K562 (cell line): Measurements from ENCODE around the gene FAM81B. TPM values are rescaled to one million over a fixed set of nuclear protein-coding genes. Genes with fewer than 3 reads are reported as not detected.

Experiments
- ATAC-seq: fragments of 200-7000 bp; cut with Tn5 transposase; 3 replicates; pipeline ENCODE4 v1.9.1; 2020; ENCODE audit warnings: moderate library complexity
- BruUV-seq: library from RNA; stranded (reverse); fragments of 400-500 nt; replicated peaks from 2 replicates; lab custom pipeline; 2021; lab: Mats Ljungman, UMichigan
- CTCF ChIA-PET: fragments of 300-600 bp; formaldehyde crosslinking; extraction: SDS; loops from one replicate; lab custom pipeline; 2021; ENCODE audit warnings: low intra/inter-chr PET ratio; lab: Yijun Ruan, JAX
- POLR2A ChIA-PET: fragments of 300-600, 350-650 bp; sonication (Branson Sonifier 250); formaldehyde crosslinking; extraction: SDS; loops from one replicate; lab custom pipeline; 2021; ENCODE audit warnings: antibody characterized with exemption, inconsistent platforms; lab: Yijun Ruan, JAX
- DNase-seq, 4 experiments: peaks; one replicate each; pipeline versions ENCODE4 v3.0.0 to v3.0.0-alpha.2; 2011 to 2018; ENCODE audit warnings: low spot score in 3 of 4, mixed read lengths in 3 of 4; ENCODE audit errors: extremely low read depth in 1 of 4
- FAIRE-seq: peaks from 2 replicates; lab custom pipeline; 2011; peaks lifted over from hg19 to GRCh38; lab: Jason Lieb, UNC
- H2AFZ ChIP-seq: 2 replicates; pipeline ENCODE4 v1.6.0; 2011; ENCODE audit warnings: low read depth, low read length, control low read depth, inconsistent platforms
- H3K27ac ChIP-seq: fragments of 200-600 bp; 3 replicates; pipeline ENCODE4 v1.8.0; 2011; ENCODE audit warnings: low read depth, mild to moderate bottlenecking, control low read depth, inconsistent platforms, low read length, moderate library complexity, mixed read lengths; ENCODE audit errors: extremely low read depth
- H3K27me3 ChIP-seq, 2 experiments: fragments of 300-600 bp in 1 of 2; 2 replicates in 1 of 2; 3 replicates in 1 of 2; pipeline versions ENCODE4 v1.6.0 to v1.8.0; 2011; ENCODE audit warnings: inconsistent platforms in 2 of 2, low read length in 2 of 2, mild to moderate bottlenecking in 1 of 2, mixed read lengths in 1 of 2, moderate library complexity in 1 of 2; ENCODE audit not compliant: control insufficient read depth in 2 of 2, insufficient read depth in 2 of 2
- H3K36me3 ChIP-seq: fragments of 300-600 bp; 3 replicates; pipeline ENCODE4 v1.8.0; 2011; ENCODE audit warnings: mild to moderate bottlenecking, low read length, inconsistent platforms; ENCODE audit not compliant: control insufficient read depth, insufficient read depth
- H3K4me1 ChIP-seq, 2 experiments: fragments of 200-600 bp in 1 of 2; replicated peaks in 1 of 2; 2 replicates in 1 of 2; 3 replicates in 1 of 2; pipeline versions ENCODE4 v1.5.1 to v1.8.0; 2011; ENCODE audit warnings: inconsistent platforms in 2 of 2, low read length in 2 of 2, mild to moderate bottlenecking in 1 of 2, mixed read lengths in 1 of 2, moderate library complexity in 1 of 2; ENCODE audit not compliant: control insufficient read depth in 2 of 2, insufficient read depth in 2 of 2
- H3K4me2 ChIP-seq: 2 replicates; pipeline ENCODE4 v1.6.1; 2011; ENCODE audit warnings: low read length, control low read depth, inconsistent platforms, mixed read lengths; ENCODE audit not compliant: insufficient read depth
- H3K4me3 ChIP-seq: fragments of 200-600 bp; sonication (generic), shearing (Covaris generic); 2 replicates; pipeline ENCODE4 v1.5.1; 2016; ENCODE audit warnings: control low read depth, inconsistent platforms
- H3K79me2 ChIP-seq: fragments of 200-600 bp; 3 replicates; pipeline ENCODE4 v1.8.0; 2011; ENCODE audit warnings: low read length, inconsistent platforms; ENCODE audit not compliant: control insufficient read depth, insufficient read depth
- H3K9ac ChIP-seq, 2 experiments: 2 replicates each; pipeline versions ENCODE4 v1.6.0 to v1.6.1; 2011; ENCODE audit warnings: low read depth in 2 of 2, low read length in 2 of 2, control low read depth in 1 of 2, inconsistent platforms in 1 of 2, mild to moderate bottlenecking in 1 of 2, mixed read lengths in 1 of 2; ENCODE audit not compliant: insufficient read depth in 1 of 2
- H3K9me1 ChIP-seq: one replicate; pipeline ENCODE4 v1.6.0; 2011; ENCODE audit warnings: inconsistent platforms, mild to moderate bottlenecking, low read length, moderate library complexity; ENCODE audit not compliant: control insufficient read depth, insufficient read depth
- H3K9me3 ChIP-seq: replicated peaks from 2 replicates; pipeline ENCODE4 v1.5.1; 2011; ENCODE audit warnings: low read depth, low read length, inconsistent platforms; ENCODE audit not compliant: control insufficient read depth, insufficient read depth
- H4K20me1 ChIP-seq: replicated peaks from 2 replicates; pipeline ENCODE4 v1.6.1; 2011; ENCODE audit warnings: low read length, inconsistent platforms, mixed read lengths; ENCODE audit not compliant: control insufficient read depth, insufficient read depth
- DEAF1 ChIP-seq: fragments of 450-650 bp; formaldehyde crosslinking; IDR thresholded peaks from 2 replicates; pipeline ENCODE4 v1.4.0; 2020; ENCODE audit warnings: mild to moderate bottlenecking, moderate library complexity
- MIER1 ChIP-seq: fragments of 450-650 bp; IDR thresholded peaks from 2 replicates; pipeline ENCODE4 v1.6.1; 2016; ENCODE audit warnings: antibody characterized with exemption, mild to moderate bottlenecking, low read depth
- PHTF2 ChIP-seq: fragments of 250-450 bp; sonication (Bioruptor Pico); IDR thresholded peaks from 2 replicates; pipeline ENCODE4 v1.5.0; 2021; ENCODE audit warnings: mild to moderate bottlenecking
- TEAD1 ChIP-seq, 2 experiments: fragments of 450-650 bp in 1 of 2; sonication (generic) in 1 of 2; formaldehyde crosslinking; IDR thresholded peaks; 2 replicates each; pipeline versions ENCODE4 v1.4.0 to v1.8.0; 2020 to 2022; ENCODE audit warnings: mild to moderate bottlenecking in 2 of 2, missing genetic modification reagents in 1 of 2
- TGIF2 ChIP-seq: sonication (generic); formaldehyde crosslinking; IDR thresholded peaks from 2 replicates; pipeline ENCODE4 v1.8.1; 2022; ENCODE audit warnings: mild to moderate bottlenecking, missing genetic modification reagents, moderate library complexity
- USF1 ChIP-seq: sonication (generic); formaldehyde crosslinking; IDR thresholded peaks from 2 replicates; pipeline ENCODE4 v1.9.0; 2022; ENCODE audit warnings: mild to moderate bottlenecking, missing genetic modification reagents
- ZNF134 ChIP-seq: fragments of 250-450 bp; sonication (Bioruptor Pico); conservative IDR thresholded peaks from 2 replicates; pipeline ENCODE4 v1.4.0; 2020
- ZNF197 ChIP-seq: fragments of 200-800 bp; sonication (Bioruptor generic); IDR thresholded peaks from 2 replicates; pipeline ENCODE4 v1.6.1; 2016; ENCODE audit warnings: low read depth, missing genetic modification characterization, missing compliant biosample characterization
- ZNF23 ChIP-seq: fragments of 250-450 bp; sonication (Bioruptor Pico); IDR thresholded peaks from 2 replicates; pipeline ENCODE4 v1.4.0; 2020; ENCODE audit warnings: mild to moderate bottlenecking
- ZNF583 ChIP-seq: fragments of 250-450 bp; sonication (Bioruptor Pico); IDR thresholded peaks from 2 replicates; pipeline ENCODE4 v1.4.0; 2020
- WGBS: fragments of 100-300 bp; shearing (Covaris generic); methylation state at CpG from one replicate; pipeline ENCODE4 v1.1.6; 2016; ENCODE audit warnings: low coverage, mixed read lengths; ENCODE audit not compliant: insufficient coverage; ENCODE audit errors: missing lambda C conversion rate; 5-methylcytosine and 5-hydroxymethylcytosine counted together
- in situ Hi-C: fragments of 300-500 bp; cut with MboI; formaldehyde crosslinking; loops from 4 replicates; pipeline ENCODE4 v1.15.0; 2018; ENCODE audit warnings: inconsistent platforms, mixed read lengths
- intact Hi-C: fragments of 100-400 bp; cut with micrococcal nuclease; formaldehyde crosslinking; loops from 2 replicates; pipeline ENCODE4 v1.14.2; 2022
- polyA plus RNA-seq, 8 experiments: library from polyadenylated mRNA; depleted of rRNA in 4 of 8; stranded (reverse) in 5 of 8; unstranded in 3 of 8; fragments of >200 nt; fragmentation: Nextera tagmentation in 2 of 8; fragmentation: Illumina TruSeq in 1 of 8; extraction: Ambion mirVana in 2 of 8; extraction: Trizol in 1 of 8; gene quantifications; 2 replicates each; pipeline versions ENCODE4 v1.2.1 to v1.2.3, GENCODE V29; 2011 to 2014; ENCODE audit warnings: inconsistent platforms in 1 of 8, missing spikeins in 1 of 8
- total RNA-seq, 7 experiments: library from RNA; depleted of rRNA in 6 of 7; stranded (reverse); fragments of >200 nt in 6 of 7; fragmentation: Illumina TruSeq in 2 of 7; extraction: Trizol in 2 of 7; gene quantifications; 2 replicates each; pipeline versions ENCODE4 v1.2.1 to v1.2.3, GENCODE V29; 2011 to 2021; ENCODE audit warnings: low replicate concordance in 1 of 7

The FAM81B gene
- total and polyA plus RNA-seq, 9 of the 15 experiments (the other 6 are each of a cell fraction or from before 2014, with no cell fraction given) = 0.08 to 0.64 (median 0.25) TPM; not detected in 2

- Histone ChIP-seq H3K4me1 (no peaks in the 10 kb centered on the region), H2AFZ (no peak overlapping the region), H3K27me3 (peaks cover 0 to 3% of the 10 kb centered on the region in 2 experiments; a peak in 3 of 5 replicates), H3K9ac (no peak overlapping the region), H3K4me2 (no peak overlapping the region), H3K79me2 (no peaks in the 10 kb centered on the region), H3K36me3 (no peaks in the 10 kb centered on the region), H3K27ac (no peak overlapping the region), H4K20me1 (no peaks in the 10 kb centered on the region), H3K4me3 (no peak overlapping the region), H3K9me1 (no peaks in the 10 kb centered on the region), H3K9me3 (no peaks in the 10 kb centered on the region)
- FAIRE-seq = no peak
- POLR2A ChIA-PET = no interaction called here
- intact Hi-C loops = no loop called here
- in situ Hi-C loops = no loop called here
- CTCF ChIA-PET = no interaction called here
- ATAC-seq = no peak
- no TSS peak for BruUV-seq
- WGBS = 1% methylated on average over 4 of the region's 4 CpGs
- TF ChIP-seq USF1 (CRISPR knock-in tag) (no peak), MIER1 (no peak), ZNF134 (CRISPR knock-in tag) (no peak), PHTF2 (CRISPR knock-in tag) (no peak), ZNF197 (CRISPR knock-in tag) (no peak), TEAD1 (CRISPR knock-in tag; IDR thresholded peaks at IDR 0.05) (no peak), ZNF23 (no peak), TGIF2 (CRISPR knock-in tag) (no peak), DEAF1 (CRISPR knock-in tag) (no peak), ZNF583 (CRISPR knock-in tag) (no peak)
- no peak for DNase-seq
Measured at GRCh38 chr5:95414451-95414850, 23.3 kb downstream of the FAM81B start.
